C4-2B (cell line): ENCODE data around the gene BRD4.

Source experiments
- CTCF ChIP-seq: fragments of 450-650 bp; conservative IDR thresholded peaks from 2 replicates; pipeline ENCODE4 v1.5.1; 2017; ENCODE audit warnings: mild to moderate bottlenecking
- ZFX ChIP-seq: fragments of 450-650 bp; IDR thresholded peaks from 2 replicates; pipeline ENCODE4 v1.6.1; 2017

DNA sequence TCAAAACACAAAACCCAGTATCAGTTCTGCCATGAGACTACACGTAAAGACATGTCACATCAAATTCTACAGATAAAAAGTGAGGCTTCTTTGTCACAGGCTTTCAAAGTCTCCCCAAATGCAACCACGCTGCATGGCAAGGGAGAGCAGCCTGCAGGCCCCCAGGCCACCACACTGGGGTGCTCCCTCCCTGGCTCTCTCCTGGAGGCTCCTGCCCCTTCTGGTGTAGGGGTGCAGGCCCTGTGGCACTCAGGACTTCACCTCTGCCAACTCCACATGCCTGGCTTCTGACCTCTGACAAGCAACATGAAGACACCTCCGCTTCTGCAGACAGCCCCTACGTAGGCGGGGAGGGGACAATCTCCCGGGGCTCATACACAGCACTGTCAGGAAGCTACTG, 32.9 kb upstream of the BRD4 start:
- TF ChIP-seq CTCF = no peak
- no peak for TF ChIP-seq ZFX
